MM.1S (cell line): ENCODE results near the gene IMP3.

Experiments
- DNase-seq: peaks from one replicate; pipeline ENCODE4 v3.0.0-alpha.2; 2015
- H2AFZ ChIP-seq: fragments of 300-600 bp; sonication (generic); 2 replicates; pipeline ENCODE4 v1.6.0; 2016; ENCODE audit warnings: antibody characterized with exemption, low read length
- H3F3A ChIP-seq: fragments of 300-600 bp; sonication (generic); 2 replicates; pipeline ENCODE4 v1.6.1; 2016; ENCODE audit warnings: mild to moderate bottlenecking, antibody characterized with exemption, low read length, moderate library complexity, mixed read lengths; ENCODE audit not compliant: insufficient read depth
- H3K27ac ChIP-seq: fragments of 300-600 bp; sonication (generic); 2 replicates; pipeline ENCODE4 v1.5.1; 2016; ENCODE audit warnings: mild to moderate bottlenecking, low read length
- H3K27me3 ChIP-seq: fragments of 300-600 bp; sonication (generic); replicated peaks from 2 replicates; pipeline ENCODE4 v1.6.0; 2016; ENCODE audit warnings: low read length; ENCODE audit not compliant: insufficient read depth
- H3K36me3 ChIP-seq: fragments of 300-600 bp; sonication (generic); replicated peaks from 2 replicates; pipeline ENCODE4 v1.6.1; 2016; ENCODE audit warnings: mild to moderate bottlenecking, low read length, mixed read lengths; ENCODE audit not compliant: insufficient read depth
- H3K4me1 ChIP-seq: fragments of 300-600 bp; sonication (generic); 2 replicates; pipeline ENCODE4 v1.6.1; 2016; ENCODE audit warnings: low read length, mixed read lengths
- H3K4me2 ChIP-seq: fragments of 300-600 bp; sonication (generic); 2 replicates; pipeline ENCODE4 v1.6.0; 2016; ENCODE audit warnings: low read depth, low read length
- H3K4me3 ChIP-seq: fragments of 300-600 bp; sonication (generic); 2 replicates; pipeline ENCODE4 v1.5.1; 2016; ENCODE audit warnings: low read length, mixed read lengths
- H3K79me2 ChIP-seq: fragments of 300-600 bp; sonication (generic); 2 replicates; pipeline ENCODE4 v1.6.1; 2016; ENCODE audit warnings: mixed run types, low read length, mixed read lengths
- H3K9ac ChIP-seq: fragments of 300-600 bp; sonication (generic); 2 replicates; pipeline ENCODE4 v1.6.1; 2016; ENCODE audit warnings: low read length, mixed read lengths
- H3K9me2 ChIP-seq: fragments of 300-600 bp; sonication (generic); replicated peaks from 2 replicates; pipeline ENCODE4 v1.6.1; 2016; ENCODE audit warnings: mild to moderate bottlenecking, low read length, mixed read lengths; ENCODE audit not compliant: insufficient read depth
- H3K9me3 ChIP-seq: fragments of 300-600 bp; sonication (generic); replicated peaks from 2 replicates; pipeline ENCODE4 v1.6.1; 2016; ENCODE audit warnings: mild to moderate bottlenecking, low read length, mixed read lengths; ENCODE audit not compliant: insufficient read depth
- H4K20me1 ChIP-seq: fragments of 300-600 bp; sonication (generic); 2 replicates; pipeline ENCODE4 v1.6.1; 2016; ENCODE audit warnings: mild to moderate bottlenecking, low read length, moderate library complexity, mixed read lengths; ENCODE audit not compliant: insufficient read depth
- CTCF ChIP-seq: fragments of 300-600 bp; sonication (generic); IDR thresholded peaks from 2 replicates; pipeline ENCODE4 v1.5.1; 2016; ENCODE audit warnings: antibody characterized with exemption, low read length, mixed read lengths
- EZH2 ChIP-seq: fragments of 300-600 bp; sonication (generic); optimal IDR thresholded peaks from 2 replicates; pipeline ENCODE3; 2017; ENCODE audit warnings: low read depth, mild to moderate bottlenecking, antibody characterized with exemption, low read length, mixed read lengths
- EZH2phosphoT487 ChIP-seq: fragments of 300-600 bp; sonication (generic); IDR thresholded peaks from 2 replicates; pipeline ENCODE4 v1.6.1; 2018; ENCODE audit warnings: antibody characterized with exemption, low read length

Gene IMP3

GRCh38 chr15:75669879-75670212, 29.8 kb upstream of the IMP3 start:
- Histone ChIP-seq H4K20me1 (no peaks in the 10 kb centered on the region), H3K9ac (no peak overlapping the region), H3K9me2 (no peaks in the 10 kb centered on the region), H3K27ac (no peak overlapping the region), H3K36me3 (no peaks in the 10 kb centered on the region), H3K79me2 (no peaks in the 10 kb centered on the region), H3K27me3 (peaks cover 2% of the 10 kb centered on the region; the same call in 1 of the 2 replicates), H3F3A (no peaks in the 10 kb centered on the region), H2AFZ (no peak overlapping the region), H3K4me3 (no peak overlapping the region), H3K4me1 (no peaks in the 10 kb centered on the region), H3K9me3 (no peaks in the 10 kb centered on the region), H3K4me2 (no peak overlapping the region)
- DNase-seq: no peak
- TF ChIP-seq EZH2 (no peak), EZH2phosphoT487 (no peak), CTCF (no peak)

- Histone ChIP-seq H3K27ac (no peak overlapping the region), H3K9ac (no peak overlapping the region)
Measured at GRCh38 chr15:75669191-75669878, 29.3 kb upstream of the IMP3 start.

GRCh38 chr15:75666823-75667501, 26.9 kb upstream of the IMP3 start:
- no peaks in the 10 kb centered on the region for H3K9me2 ChIP-seq
- H3K27me3 ChIP-seq: peaks cover 2% of the 10 kb centered on the region; the same call in 1 of the 2 replicates
- no peak overlapping the region for H3K4me3 ChIP-seq
- H3K36me3 ChIP-seq: no peaks in the 10 kb centered on the region
- DNase-seq: no peak
- H4K20me1 ChIP-seq: no peaks in the 10 kb centered on the region
- H3K9ac ChIP-seq: no peak overlapping the region
- no peak overlapping the region for H3K4me2 ChIP-seq
- no peaks in the 10 kb centered on the region for H3K4me1 ChIP-seq
- no peak for TF ChIP-seq EZH2phosphoT487
- TF ChIP-seq EZH2: no peak
- no peak for TF ChIP-seq CTCF
- no peaks in the 10 kb centered on the region for H3K9me3 ChIP-seq
- no peak overlapping the region for H2AFZ ChIP-seq
- no peaks in the 10 kb centered on the region for H3K79me2 ChIP-seq
- no peaks in the 10 kb centered on the region for H3F3A ChIP-seq
- H3K27ac ChIP-seq: no peak overlapping the region

More at GRCh38 chr15:75669191-75669878, 29.3 kb upstream of the IMP3 start:
- DNase-seq: no peak
- Histone ChIP-seq H3K27me3 (peaks cover 2% of the 10 kb centered on the region; the same call in 1 of the 2 replicates), H2AFZ (no peak overlapping the region), H3K36me3 (no peaks in the 10 kb centered on the region), H3K9me2 (no peaks in the 10 kb centered on the region), H3K4me3 (no peak overlapping the region), H3F3A (no peaks in the 10 kb centered on the region), H3K4me1 (no peaks in the 10 kb centered on the region), H3K79me2 (no peaks in the 10 kb centered on the region), H4K20me1 (no peaks in the 10 kb centered on the region), H3K9me3 (no peaks in the 10 kb centered on the region), H3K4me2 (no peak overlapping the region)
- TF ChIP-seq EZH2 (no peak), EZH2phosphoT487 (no peak), CTCF (no peak)
